Activated naive CD8-positive, alpha-beta T cell treated with anti-CD3 and anti-CD28 coated beads for 36 hours (primary cell): ENCODE measurements around the gene DAZAP2. TPM values are rescaled to one million over a fixed set of nuclear protein-coding genes. Genes with fewer than 3 reads are reported as not detected.
"Not testable (repeated sequence)": the region's sequence is repeated elsewhere in the genome, so short reads cannot be mapped to it uniquely, and the experiment has no call there.

ENCODE experiments used
- DNase-seq: peaks from one replicate; pipeline ENCODE4 v3.0.0; 2021
- H3K27ac Mint-ChIP-seq: one replicate; pipeline ENCODE4 v1.8.0; 2022; ENCODE audit warnings: mild to moderate bottlenecking, moderate library complexity, mixed read lengths
- H3K27me3 Mint-ChIP-seq: one replicate; pipeline ENCODE4 v1.8.0; 2022; ENCODE audit warnings: mild to moderate bottlenecking, mixed read lengths
- H3K36me3 Mint-ChIP-seq: one replicate; pipeline ENCODE4 v1.8.0; 2021; ENCODE audit warnings: mild to moderate bottlenecking, mixed read lengths
- H3K4me1 Mint-ChIP-seq: one replicate; pipeline ENCODE4 v1.8.0; 2021; ENCODE audit warnings: mixed read lengths
- H3K4me3 Mint-ChIP-seq: one replicate; pipeline ENCODE4 v1.8.0; 2022; ENCODE audit warnings: mild to moderate bottlenecking, moderate library complexity, mixed read lengths
- H3K9me3 Mint-ChIP-seq: one replicate; pipeline ENCODE4 v1.8.0; 2022; ENCODE audit warnings: mixed read lengths
- total RNA-seq, 2 experiments: library from RNA; stranded (reverse); gene quantifications; one replicate each; pipeline ENCODE4 v1.2.3, GENCODE V29; 2021

DAZAP2 gene
- total RNA-seq, 2 experiments from 2014 or later = 94.2 to 95.4 TPM

DNA sequence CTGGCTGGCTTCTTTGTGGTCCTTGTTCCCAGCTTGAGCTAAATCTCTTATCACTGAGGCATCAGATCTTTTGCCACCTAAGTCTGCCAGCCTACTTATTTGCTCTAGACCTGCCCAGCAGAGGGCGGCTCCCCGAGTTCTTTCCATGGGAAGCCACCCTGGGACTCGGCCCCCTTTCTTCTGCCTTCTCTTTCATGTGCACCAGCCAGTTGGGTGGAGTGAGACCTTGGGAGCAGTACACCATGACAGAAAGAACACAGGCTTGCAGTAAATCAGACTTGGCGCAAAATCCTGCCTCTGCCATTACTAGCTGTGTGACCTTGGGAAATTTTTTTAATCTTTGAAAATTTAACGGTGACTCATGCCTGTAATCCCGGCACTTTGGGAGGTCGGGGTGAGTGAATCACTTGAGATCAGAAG, 24.1 kb downstream of the DAZAP2 start:
- Mint-ChIP-seq H3K9me3 (peaks cover 2% of the 10 kb centered on the region), H3K4me3 (no peak overlapping the region), H3K36me3 (peaks cover 3% of the 10 kb centered on the region), H3K27ac (no peak overlapping the region), H3K4me1 (peaks cover 18% of the 10 kb centered on the region), H3K27me3 (no peaks in the 10 kb centered on the region)
- DNase-seq = peak; percentile 28

DNA sequence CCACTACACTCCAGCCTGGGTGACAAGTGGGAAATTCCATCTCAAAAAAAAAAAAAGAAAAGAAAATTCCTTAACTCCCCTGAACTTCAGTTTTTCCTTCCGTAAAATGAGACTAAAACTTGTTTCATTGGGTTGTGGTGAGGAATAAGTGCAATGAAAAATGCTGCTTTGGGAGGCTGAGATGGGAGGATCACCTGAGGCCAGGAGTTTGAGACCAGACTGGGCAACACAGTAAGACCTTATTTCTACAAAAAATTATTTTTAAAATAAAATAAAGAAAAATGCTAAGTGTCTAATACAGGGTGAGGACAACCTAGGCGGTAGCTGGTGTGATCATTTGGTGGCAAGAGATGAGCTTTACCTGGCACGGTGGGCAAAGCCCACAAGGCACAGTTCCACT, 24.7 kb downstream of the DAZAP2 start:
- no peaks in the 10 kb centered on the region for H3K27me3 Mint-ChIP-seq

DNA sequence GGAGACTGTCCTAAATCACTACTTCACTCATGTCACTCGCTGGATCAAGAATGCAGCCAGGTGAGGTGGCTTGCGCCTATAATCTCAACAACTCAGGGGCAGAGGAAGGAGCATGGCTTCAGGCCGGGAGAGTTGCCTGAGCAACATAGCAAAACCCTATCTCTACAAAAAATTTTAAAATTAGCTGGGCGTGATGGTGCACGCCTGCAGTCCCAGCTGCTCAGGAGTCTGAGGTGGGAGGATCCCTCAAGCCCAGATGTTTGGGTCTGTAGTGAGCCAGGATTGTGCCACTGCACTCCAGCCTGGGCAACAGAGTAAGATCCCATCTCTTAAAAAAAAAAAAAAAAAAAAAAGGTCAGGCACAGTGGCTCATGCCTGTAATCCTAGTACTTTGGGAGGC, 25.7 kb downstream of the DAZAP2 start:
- H3K4me3 Mint-ChIP-seq = no peak overlapping the region
- peaks cover 1% of the 10 kb centered on the region for H3K27me3 Mint-ChIP-seq
- H3K9me3 Mint-ChIP-seq = peaks cover 2% of the 10 kb centered on the region
- H3K27ac Mint-ChIP-seq = no peak overlapping the region
- no peak for DNase-seq
- H3K36me3 Mint-ChIP-seq = peaks cover 3% of the 10 kb centered on the region
- H3K4me1 Mint-ChIP-seq = peaks cover 23% of the 10 kb centered on the region

More for the DNA sequence above, 24.7 kb downstream of the DAZAP2 start:
- peaks cover 3% of the 10 kb centered on the region for H3K36me3 Mint-ChIP-seq
- peaks cover 2% of the 10 kb centered on the region for H3K9me3 Mint-ChIP-seq
- peaks cover 18% of the 10 kb centered on the region for H3K4me1 Mint-ChIP-seq
- no peak overlapping the region for H3K27ac Mint-ChIP-seq
- DNase-seq = no peak
- H3K4me3 Mint-ChIP-seq = no peak overlapping the region

DNA sequence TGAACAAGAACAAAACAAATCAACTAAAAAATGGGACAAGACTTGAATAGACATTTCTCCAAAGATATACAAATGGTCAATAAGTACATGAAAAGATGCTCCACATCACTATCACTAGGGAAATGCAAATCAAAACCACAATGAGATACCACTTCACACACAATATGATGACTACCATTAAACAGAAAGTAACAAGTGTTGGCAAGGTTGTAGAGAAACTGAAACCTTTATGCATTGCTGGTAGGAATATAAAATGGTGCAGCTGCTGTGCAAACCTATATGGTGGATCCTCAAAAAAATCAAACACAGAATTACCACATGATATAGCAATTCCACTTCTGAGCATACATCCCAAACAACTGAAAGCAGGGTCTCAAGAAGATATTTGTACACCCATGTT, 26.4 kb downstream of the DAZAP2 start:
- H3K27ac Mint-ChIP-seq = no peak overlapping the region
- H3K4me1 Mint-ChIP-seq = peaks cover 25% of the 10 kb centered on the region
- peaks cover 3% of the 10 kb centered on the region for H3K36me3 Mint-ChIP-seq
- H3K4me3 Mint-ChIP-seq = no peak overlapping the region
- H3K9me3 Mint-ChIP-seq = peaks cover 2% of the 10 kb centered on the region
- peaks cover 3% of the 10 kb centered on the region for H3K27me3 Mint-ChIP-seq
- DNase-seq = no peak

DNA sequence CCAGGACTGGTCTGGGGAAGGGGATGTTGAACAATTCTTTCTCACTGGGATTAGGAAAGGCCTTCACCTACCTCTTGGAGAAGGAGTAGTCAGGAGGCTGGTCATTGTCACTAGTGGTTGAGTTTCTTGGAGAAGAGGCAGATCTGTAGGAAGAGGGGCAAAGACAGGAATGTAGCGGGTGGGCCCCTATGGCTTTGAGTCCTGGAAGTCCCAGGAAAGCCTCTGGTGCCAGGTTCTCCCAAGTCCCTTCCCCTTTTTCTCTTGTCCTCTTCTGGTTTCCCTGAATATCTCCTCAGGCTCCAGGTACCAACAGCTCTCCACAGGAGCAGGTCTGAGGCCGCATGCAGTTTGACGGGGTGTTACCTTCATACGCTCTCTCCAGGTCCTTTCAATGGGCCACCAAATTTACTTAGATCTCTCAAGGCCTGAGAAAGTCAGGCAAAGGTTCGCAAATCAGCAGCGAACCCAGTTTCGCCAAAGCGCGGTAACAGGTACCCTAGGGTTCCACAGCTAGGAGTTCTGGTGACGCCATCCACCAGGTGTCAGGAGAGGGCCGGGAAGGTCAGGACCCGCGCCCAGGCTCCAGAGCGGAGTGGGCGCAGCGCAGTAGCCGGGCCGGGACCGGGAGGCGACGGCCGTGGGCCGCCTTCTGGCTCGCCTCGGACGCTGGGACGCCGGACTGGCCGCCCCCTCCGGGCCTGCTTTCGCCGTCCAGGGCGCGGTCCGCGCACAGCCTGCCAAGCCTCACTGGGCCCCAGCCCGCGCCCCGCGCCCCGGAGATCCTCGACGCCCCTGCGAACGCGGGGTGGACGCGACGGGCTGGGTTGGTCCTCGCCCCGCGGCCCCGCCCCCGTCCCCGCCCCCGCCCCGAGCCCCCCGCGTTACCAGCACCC, 30.8 kb downstream of the DAZAP2 start:
- Mint-ChIP-seq H3K4me3 (peak overlapping the region; percentile 67), H3K27me3 (peaks cover 11% of the 10 kb centered on the region), H3K36me3 (peaks cover 3% of the 10 kb centered on the region), H3K4me1 (peaks cover 28% of the 10 kb centered on the region), H3K9me3 (peaks cover 2% of the 10 kb centered on the region), H3K27ac (no peak overlapping the region)
- peak; percentile 53 for DNase-seq

DNA sequence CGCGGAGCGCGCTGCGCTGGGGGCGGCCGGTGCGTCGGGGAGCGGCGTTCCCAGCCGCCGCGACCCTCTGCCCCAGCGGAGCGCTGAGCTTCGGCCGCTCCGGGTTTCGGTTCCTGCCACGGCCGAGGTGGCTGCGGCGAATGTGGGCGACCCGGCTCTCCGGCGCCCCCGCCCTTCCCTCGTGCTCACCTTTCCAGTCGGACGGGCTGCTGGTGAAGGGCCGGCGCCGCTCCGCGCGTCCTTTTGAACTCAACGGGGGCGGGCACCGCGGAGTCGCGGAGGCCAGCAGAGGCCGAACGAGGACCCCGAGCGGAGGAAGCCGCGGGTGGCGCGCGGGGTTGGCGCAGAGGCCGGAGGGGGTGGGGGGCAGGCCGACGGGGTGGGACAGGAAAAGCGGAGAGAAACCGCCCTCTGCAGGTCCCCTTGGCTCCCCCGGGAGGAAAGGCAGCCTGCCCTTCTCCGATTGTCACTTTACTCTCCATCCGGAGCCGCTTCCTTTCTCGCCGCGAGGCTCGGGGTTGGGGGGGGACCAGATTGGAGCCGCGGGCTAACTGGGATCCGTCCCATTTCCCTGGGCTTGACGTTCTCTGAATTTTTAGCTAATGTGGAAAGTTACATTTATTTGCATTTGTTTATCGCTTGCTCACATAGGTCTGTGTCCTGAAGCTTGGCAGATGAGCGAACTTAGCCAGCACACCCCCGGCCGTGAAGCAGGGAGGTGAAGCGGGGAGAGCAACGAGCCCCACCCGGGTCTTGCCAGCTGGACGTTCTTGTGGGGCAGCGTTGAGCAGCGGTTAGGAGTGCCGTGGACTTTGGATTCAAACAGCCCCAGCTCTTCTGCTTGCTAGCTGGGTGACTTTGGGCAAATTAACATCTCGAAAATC, 31.7 kb downstream of the DAZAP2 start, which contains the start of gene SMAGP:
Gene SMAGP, minus strand, starts transcription at position 349 of the 884 bp plus-strand sequence. CDS start 1,137 bp downstream, outside the sequence.
- Mint-ChIP-seq H3K27me3 (peaks cover 11% of the 10 kb centered on the region), H3K9me3 (peaks cover 2% of the 10 kb centered on the region), H3K4me1 (peaks cover 23% of the 10 kb centered on the region), H3K27ac (peak within 1 kb of the TSS; percentile 31), H3K36me3 (peaks cover 3% of the 10 kb centered on the region), H3K4me3 (peak within 1 kb of the TSS; percentile 81)
- DNase-seq = peak; percentile 67

DNA sequence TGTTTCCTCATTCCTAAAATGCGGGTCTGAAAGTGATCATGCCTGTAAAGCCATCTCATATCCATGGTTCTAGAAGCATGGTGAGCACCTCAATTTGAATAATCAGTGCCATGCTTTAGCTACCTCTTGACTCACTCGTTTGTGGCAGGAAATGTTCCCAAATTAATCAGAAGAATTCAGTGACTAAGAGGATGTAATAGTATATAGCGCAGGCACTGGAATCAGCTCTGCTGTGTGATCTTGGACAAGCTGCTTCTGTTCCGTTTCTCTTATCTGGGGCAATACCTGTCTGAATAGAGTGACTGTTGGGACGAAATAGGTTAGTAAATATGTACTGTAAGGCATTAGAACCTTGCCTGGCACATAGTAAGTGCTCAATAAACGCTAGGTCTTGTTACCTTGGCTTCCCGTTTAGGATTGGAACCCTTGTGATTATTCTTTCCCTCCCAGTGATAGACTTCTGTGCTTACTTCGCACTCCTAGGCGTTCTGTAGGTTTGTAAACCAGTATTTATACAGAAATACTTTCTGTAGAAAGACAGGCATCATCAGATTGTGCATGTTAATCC, 32.4 kb downstream of the DAZAP2 start:
- Mint-ChIP-seq H3K4me1 (peaks cover 20% of the 10 kb centered on the region), H3K27ac (peak overlapping the region; percentile 31), H3K9me3 (no peaks in the 10 kb centered on the region), H3K27me3 (peaks cover 11% of the 10 kb centered on the region), H3K4me3 (peak overlapping the region; percentile 81), H3K36me3 (no peaks in the 10 kb centered on the region)
- no peak for DNase-seq

DNA sequence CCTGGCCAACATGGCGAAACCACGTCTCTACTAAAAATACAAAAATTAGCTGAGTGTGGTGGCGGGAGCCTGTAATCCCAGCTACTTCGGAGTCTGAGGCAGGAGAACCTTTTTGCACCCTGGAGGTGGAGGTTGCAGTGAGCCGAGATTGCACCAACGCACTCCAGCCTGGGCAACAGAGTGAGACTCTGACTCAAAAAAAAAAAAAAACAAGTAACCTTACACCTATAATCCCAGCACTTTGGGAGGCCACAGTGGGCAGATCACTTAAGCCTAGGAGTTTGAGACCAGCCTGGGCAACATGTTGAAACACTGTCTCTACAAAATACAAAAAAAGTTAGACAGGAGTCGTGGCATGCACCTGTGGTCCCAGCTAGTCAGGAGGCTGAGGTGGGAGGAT, 34.2 kb downstream of the DAZAP2 start:
- H3K27ac Mint-ChIP-seq = not testable (repeated sequence)

DNA sequence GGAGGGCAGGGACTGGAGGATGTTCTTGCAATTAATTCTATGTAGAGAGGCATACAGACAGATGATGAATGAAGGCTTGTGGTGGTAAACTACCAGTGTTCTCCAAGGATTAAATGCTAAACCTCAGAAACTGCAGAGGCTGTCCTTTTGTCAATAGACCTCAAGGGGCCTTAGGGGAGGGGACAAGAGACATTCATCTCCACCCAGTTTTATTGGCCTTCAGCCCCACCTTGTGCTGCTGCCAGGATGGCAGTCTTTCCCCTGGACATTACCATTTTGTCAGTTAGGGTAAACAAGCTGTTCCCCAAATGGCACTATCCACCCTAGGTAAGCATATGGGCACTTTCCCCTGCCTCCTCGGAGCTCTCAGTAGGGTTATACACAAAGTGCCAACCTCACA, 36.5 kb downstream of the DAZAP2 start:
- no peak for DNase-seq
- Mint-ChIP-seq H3K4me1 (peaks cover 11% of the 10 kb centered on the region), H3K36me3 (peaks cover under 1% of the 10 kb centered on the region), H3K4me3 (no peak overlapping the region), H3K9me3 (no peaks in the 10 kb centered on the region), H3K27me3 (peaks cover 8% of the 10 kb centered on the region), H3K27ac (no peak overlapping the region)

More for the DNA sequence above, 34.2 kb downstream of the DAZAP2 start:
- Mint-ChIP-seq H3K4me1 (peaks cover 18% of the 10 kb centered on the region), H3K27me3 (peaks cover 11% of the 10 kb centered on the region)
- not testable (repeated sequence) for DNase-seq, H3K9me3 Mint-ChIP-seq, H3K4me3 Mint-ChIP-seq, H3K36me3 Mint-ChIP-seq

DNA sequence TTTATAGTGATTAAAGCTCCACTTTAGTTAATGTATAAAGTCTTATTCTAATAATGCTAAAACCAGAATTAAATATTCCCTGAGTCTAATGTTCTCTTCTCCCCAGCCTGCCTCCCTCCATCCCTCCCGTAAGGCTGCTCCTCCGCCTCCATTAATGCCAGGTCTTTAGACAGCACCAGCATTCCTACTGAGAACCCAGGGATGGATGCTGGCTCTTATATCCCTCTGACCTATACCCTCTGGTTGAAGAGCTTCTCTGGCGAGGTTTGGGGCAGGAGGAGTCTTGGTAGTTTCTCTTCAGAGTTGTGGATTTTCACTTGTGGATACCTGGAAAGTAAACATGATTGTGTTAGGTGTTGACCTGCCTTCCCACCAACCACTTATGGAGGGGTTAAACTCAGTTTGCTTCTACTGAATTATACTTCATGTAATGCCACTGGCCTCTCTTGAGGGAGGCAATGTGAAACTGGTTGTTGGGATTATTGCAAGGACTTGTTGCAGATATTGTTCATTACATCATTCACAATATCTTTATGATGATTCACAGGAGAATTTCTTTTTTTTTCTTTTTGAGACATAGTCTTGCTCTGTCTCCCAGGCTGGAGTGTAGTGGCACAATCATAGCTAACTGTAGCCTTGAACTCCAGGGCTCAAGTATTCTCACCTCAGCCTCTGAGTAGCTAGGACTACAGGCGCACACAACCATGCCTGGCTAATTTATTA, 42.7 kb downstream of the DAZAP2 start:
- peaks cover 11% of the 10 kb centered on the region for H3K36me3 Mint-ChIP-seq
- no peaks in the 10 kb centered on the region for H3K27me3 Mint-ChIP-seq
- peak overlapping the region; percentile 58 for H3K27ac Mint-ChIP-seq
- no peak overlapping the region for H3K4me3 Mint-ChIP-seq
- DNase-seq = no peak
- no peaks in the 10 kb centered on the region for H3K9me3 Mint-ChIP-seq
- peaks cover 13% of the 10 kb centered on the region for H3K4me1 Mint-ChIP-seq

DNA sequence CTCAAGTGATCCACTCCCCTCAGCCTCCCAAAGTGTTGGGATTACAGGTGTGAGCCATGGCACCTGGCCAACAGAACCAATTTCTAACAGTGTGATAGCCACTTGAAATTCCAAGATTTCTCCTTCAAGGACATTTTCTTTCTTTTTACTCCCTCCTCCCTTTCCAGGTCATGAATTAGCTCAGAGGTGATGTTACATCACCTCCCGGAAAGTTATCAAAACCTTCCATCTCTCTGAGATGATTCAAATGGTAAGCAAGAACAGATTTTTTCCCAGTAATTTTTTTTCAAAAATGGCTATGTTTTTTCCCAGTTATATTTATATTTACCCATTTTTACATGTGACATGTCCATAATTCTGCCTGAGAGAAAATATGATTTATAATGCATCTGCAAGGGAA, 47.2 kb downstream of the DAZAP2 start:
- no peak overlapping the region for H3K4me3 Mint-ChIP-seq
- peaks cover 14% of the 10 kb centered on the region for H3K36me3 Mint-ChIP-seq
- H3K27ac Mint-ChIP-seq = peak overlapping the region; percentile 36
- no peaks in the 10 kb centered on the region for H3K9me3 Mint-ChIP-seq
- H3K27me3 Mint-ChIP-seq = no peaks in the 10 kb centered on the region
- DNase-seq = no peak
- peaks cover 10% of the 10 kb centered on the region for H3K4me1 Mint-ChIP-seq

DNA sequence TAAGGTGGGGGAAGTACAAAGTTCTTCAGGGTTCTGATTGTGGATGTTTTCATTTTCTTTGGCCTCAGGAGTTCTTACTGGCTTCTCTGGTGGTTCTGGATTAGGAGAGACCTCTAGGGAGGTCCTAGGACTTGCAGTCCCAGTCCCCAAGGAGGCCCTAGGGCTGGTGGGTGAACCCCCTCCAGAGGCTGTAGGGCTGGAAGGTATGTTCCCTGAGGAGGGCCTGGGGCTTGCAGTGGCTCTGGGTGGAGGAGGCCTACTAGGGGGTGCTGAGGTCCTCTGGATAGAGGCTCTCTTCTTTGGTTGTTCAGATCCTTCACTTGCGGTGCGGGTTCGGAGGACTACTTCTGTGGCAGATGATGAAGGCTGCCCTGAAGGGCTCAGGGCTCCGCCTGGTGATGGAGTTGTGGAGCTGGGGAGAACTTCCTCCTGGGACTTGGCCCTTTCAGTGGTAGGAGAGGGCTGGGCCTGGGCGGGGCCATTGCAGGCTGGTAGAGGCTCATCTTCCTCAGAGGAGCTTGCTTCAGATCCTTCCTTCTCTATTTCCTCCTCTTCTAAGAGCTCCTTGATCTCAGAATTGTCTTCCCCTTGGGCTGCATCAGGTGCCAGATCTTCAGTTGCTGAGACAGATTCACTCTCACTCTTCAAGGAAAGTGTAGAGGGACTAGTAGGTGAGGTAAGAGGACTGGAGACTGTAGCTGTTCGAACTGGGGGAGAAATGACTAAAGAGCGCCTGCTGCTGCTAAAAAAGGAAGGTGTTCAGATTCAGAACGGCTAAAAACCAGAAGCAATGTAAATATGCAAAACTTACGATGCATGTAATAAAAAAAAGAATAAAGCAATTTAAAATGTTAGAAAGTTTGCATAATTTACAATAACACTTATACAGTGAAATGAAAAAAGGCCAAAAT, 53.2 kb downstream of the DAZAP2 start:
- Mint-ChIP-seq H3K27ac (peak overlapping the region; percentile 21), H3K36me3 (peaks cover 30% of the 10 kb centered on the region), H3K4me1 (peaks cover 26% of the 10 kb centered on the region)
- DNase-seq, H3K4me3 Mint-ChIP-seq, H3K27me3 Mint-ChIP-seq, H3K9me3 Mint-ChIP-seq: not testable (repeated sequence)
